Hematopoietic multipotent progenitor cell (in vitro differentiated cells): ENCODE data around the gene AKR1B1. TPM values are rescaled to one million over a fixed set of nuclear protein-coding genes. Genes with fewer than 3 reads are reported as not detected.
A peak's percentile ranks its signal among the peaks of the same experiment; 100 is the strongest.
"Not testable (repeated sequence)": the region's sequence is repeated elsewhere in the genome, so short reads cannot be mapped to it uniquely, and the experiment has no call there.

ENCODE experiments used
- DNase-seq, 3 donors: peaks; one replicate each; pipeline ENCODE4 v3.0.0-alpha.2; 2011 to 2015; ENCODE audit warnings: low read depth in 2 of 3, low spot score in 2 of 3
- total RNA-seq: library from RNA; depleted of rRNA; stranded (reverse); fragments of >200 nt; gene quantifications from one replicate; pipeline ENCODE4 v1.2.3, GENCODE V29; 2012

The AKR1B1 gene
- 54.9 TPM for total RNA-seq

GRCh38 chr7:134458806-134459698 is at the start of gene AKR1B1:
AKR1B1 (minus strand) TSS chr7:134459100; CDS start chr7:134459062, 38 bp downstream.
- DNase-seq: peak; percentile 69 to 96 (median 94)

- no peak for DNase-seq
Observed at GRCh38 chr7:134505856-134506255, 47.0 kb upstream of the AKR1B1 start.

DNA sequence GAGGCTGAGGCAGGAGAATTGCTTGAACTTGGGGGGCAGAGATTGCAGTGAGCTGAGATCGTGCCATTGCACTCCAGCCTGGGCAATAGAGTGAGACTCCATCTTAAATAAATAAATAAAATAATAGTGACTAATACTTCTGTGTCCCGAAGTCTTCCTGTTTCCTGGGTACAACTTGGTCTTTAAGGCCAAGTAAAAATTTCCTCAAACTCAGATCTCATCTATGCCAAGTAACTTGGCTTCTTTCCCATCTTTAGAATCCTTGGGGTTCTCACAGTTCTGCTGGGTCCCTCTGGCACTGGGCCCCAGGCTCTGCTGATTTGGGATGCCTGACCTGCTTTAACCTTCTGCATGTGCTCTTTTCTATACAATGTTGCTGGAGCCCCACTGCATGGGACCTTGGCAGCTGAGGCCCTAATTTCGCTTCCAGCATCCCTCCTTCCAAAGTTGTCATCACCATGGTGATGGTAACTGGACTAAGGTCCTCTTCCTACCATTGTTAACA is 45.8 kb upstream of the AKR1B1 start:
- DNase-seq: no peak

GRCh38 chr7:134502463-134503371 is 43.8 kb upstream of the AKR1B1 start:
- DNase-seq: no peak

GRCh38 chr7:134500982-134501381 is 42.1 kb upstream of the AKR1B1 start:
- no peak for DNase-seq

DNA sequence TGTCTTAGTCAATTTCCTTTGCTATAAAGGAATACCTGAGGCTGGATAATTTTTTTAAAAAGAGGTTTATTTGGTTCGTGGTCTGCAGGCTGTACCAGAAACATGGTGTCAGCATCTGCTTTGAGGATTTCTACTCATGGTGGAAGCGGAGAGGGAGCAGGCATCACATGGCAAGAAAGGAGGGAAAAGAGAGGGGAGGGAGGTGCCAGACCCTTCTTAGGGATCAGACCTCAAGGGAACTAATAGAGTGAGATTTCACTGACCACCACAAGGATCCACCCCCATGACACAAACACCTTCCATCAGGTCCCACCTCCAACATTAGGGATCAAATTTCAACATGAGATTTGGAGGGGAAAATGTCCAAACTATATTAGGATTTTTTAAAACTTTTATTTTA is 41.5 kb upstream of the AKR1B1 start:
- no peak for DNase-seq

DNA sequence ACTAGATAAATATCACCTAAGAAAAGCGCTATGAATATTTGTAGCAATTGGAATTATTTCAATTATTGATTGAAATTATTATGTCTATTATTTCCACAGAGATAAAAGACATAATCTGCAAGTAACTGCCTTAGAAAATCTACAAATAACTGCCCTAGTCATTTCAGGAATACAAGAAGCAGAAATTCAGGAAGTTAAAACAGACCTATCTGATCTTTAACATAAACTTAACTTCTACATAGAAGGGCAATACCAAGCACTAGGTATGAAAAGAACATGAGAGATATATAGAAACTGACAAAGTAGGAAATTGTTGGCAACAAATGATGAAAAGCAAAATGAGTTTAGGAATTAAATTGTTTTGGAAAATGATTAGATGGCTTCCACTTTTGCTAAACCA is 36.6 kb upstream of the AKR1B1 start:
- DNase-seq: no peak

- no peak for DNase-seq
Observed at GRCh38 chr7:134493091-134493490, 34.2 kb upstream of the AKR1B1 start.

- not testable (repeated sequence) for DNase-seq
Observed at GRCh38 chr7:134487721-134488120, 28.8 kb upstream of the AKR1B1 start.

GRCh38 chr7:134485203-134485602 is 26.3 kb upstream of the AKR1B1 start:
- peak in 1 of 3 donors; percentile 17 for DNase-seq

- DNase-seq: no peak
Observed at GRCh38 chr7:134483296-134483695, 24.4 kb upstream of the AKR1B1 start.

DNA sequence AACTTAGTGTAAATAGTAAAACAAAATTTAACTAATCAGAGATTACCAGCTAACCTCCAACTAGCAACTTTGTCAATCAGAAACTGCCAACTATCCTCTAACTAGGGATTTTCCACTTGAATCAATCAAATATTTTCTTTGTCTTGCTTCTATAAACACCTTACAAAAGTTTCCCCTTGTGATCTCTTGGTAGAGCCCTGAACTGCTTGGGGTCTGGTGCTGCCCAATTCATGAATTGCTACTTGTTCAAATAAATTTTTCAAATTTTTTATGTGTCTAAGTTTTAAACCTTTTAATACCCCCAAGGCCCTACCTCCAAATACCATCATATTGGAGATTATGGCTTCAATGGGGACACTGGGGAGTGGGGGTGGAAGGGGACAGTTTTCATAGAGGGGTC is 24.0 kb upstream of the AKR1B1 start:
- no peak for DNase-seq

DNA sequence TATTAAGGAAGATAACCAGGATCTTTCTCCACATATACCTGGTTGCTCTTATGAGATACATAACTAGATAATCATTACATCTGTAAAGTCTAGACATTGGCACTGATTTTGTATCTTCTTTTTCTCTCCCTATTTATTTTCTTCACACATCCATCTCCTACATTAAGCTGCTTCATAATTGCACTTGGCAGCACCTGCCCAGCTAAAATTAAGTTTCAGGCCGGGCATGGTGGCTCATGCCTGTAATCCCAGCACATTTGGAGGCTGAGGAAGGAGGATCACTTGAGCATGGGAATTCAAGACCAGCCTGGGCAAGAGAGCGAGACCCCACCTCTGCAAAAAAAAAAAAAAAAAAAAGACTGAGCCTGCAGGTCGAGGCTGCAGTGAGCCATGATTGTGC is 22.3 kb upstream of the AKR1B1 start:
- no peak for DNase-seq

- DNase-seq: no peak
Observed at GRCh38 chr7:134480730-134481129, 21.8 kb upstream of the AKR1B1 start.

GRCh38 chr7:134480202-134480601 is 21.3 kb upstream of the AKR1B1 start:
- DNase-seq: no peak

DNA sequence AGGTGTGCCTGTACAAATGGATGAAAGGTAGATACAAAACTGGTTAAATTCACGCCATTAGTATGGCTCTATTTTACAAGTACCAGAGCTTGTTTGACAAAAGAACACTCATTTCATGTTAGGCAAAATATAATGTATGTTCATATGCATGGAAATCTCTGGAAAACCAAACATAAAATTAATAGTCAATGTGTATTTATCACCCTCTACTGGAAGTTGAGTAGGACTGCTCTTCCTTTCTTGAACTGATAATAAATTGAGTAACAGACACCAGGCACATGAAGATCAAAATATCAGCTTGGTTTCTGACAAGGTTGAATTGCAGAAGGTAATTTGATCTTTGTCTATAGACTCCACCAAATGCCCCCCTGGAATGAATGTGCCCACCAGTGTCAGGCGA is 19.8 kb upstream of the AKR1B1 start:
- DNase-seq: no peak

DNA sequence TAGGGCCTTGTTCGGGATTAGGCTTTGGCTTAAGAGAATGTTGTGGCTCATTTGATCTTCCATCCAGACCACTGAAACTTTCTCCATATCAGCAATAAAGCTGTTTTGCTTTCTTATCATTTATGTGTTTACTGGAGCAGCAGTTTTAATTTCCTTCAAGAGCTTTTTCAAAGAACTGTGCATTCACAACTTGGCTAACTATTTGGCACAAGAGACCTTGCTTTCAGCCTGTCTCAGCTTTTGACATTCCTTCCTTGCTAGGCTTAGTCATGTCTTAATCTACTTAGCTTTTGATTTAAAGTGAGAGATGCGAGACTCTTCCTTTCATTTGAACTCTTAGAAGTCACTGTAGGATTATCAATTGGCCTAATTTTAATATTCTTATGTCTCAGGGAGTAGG is 19.1 kb upstream of the AKR1B1 start:
- no peak for DNase-seq

- DNase-seq: no peak
Observed at GRCh38 chr7:134476044-134476443, 17.1 kb upstream of the AKR1B1 start.

- no peak for DNase-seq
Observed at GRCh38 chr7:134474828-134475227, 15.9 kb upstream of the AKR1B1 start.

GRCh38 chr7:134473861-134474291 is 15.0 kb upstream of the AKR1B1 start:
- DNase-seq: no peak

DNA sequence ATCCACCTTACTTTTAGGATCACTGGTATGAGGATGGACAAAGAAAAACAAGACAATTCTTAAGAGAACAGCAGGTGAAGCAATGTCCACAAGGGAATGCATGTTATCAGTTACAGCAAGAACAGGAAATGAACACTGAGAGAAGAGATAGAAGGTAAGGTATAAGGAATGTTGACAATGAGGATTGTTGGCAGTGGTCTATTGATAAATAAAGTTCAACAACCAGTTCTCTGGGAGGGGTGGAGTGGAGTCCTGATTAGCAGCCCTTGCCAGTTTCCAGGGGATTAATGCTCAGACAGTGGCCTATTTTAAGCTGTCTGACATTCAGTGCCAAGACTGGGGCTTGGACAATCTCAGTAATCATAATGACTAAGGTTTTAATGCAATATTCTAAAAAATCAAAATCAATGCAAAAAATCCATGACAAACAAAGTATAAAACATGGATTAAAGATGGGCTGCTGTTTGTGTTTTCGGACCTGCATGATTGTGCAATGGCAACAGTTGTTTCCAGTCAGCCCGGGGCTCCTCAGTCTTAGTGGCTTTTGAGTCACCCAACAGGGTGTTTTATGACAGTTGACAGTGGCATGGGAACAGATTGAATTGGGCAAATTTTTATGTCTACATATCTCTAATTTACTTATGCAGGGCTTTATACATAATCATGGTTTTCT is 13.8 kb upstream of the AKR1B1 start:
- no peak for DNase-seq
